Kidney epithelial cell (primary cell): ENCODE results near the gene CIDEA. TPM values are rescaled to one million over a fixed set of nuclear protein-coding genes. Genes with fewer than 3 reads are reported as not detected.

ENCODE experiments used
- DNase-seq: peaks from one replicate; pipeline ENCODE4 v3.0.0-alpha.2; 2010; ENCODE audit warnings: low read depth
- H3K27me3 ChIP-seq: 2 replicates; pipeline ENCODE4 v1.6.0; 2011; ENCODE audit warnings: low read length; ENCODE audit not compliant: control insufficient read depth, insufficient read depth
- H3K36me3 ChIP-seq: 2 replicates; pipeline ENCODE4 v1.5.1; 2011; ENCODE audit warnings: low read length; ENCODE audit not compliant: control insufficient read depth, insufficient read depth
- H3K4me3 ChIP-seq: 2 replicates; pipeline ENCODE4 v1.5.1; 2011; ENCODE audit warnings: low read depth, mild to moderate bottlenecking, control low read depth, low read length
- total RNA-seq: library from RNA; depleted of rRNA; stranded (reverse); fragments of >200 nt; gene quantifications from 2 replicates; pipeline ENCODE4 v1.2.3, GENCODE V29; 2015
- TF ChIP-seq, protein P1 (sequence below): IDR thresholded peaks from 2 replicates; pipeline ENCODE4 v1.5.1; 2011; ENCODE audit warnings: mild to moderate bottlenecking, moderate library complexity, low read length, control low read depth, inconsistent platforms; ENCODE audit not compliant: insufficient read depth, poor library complexity, severe bottlenecking

The CIDEA gene
- total RNA-seq, 1 donor from 2014 or later: 7.1 TPM

DNA sequence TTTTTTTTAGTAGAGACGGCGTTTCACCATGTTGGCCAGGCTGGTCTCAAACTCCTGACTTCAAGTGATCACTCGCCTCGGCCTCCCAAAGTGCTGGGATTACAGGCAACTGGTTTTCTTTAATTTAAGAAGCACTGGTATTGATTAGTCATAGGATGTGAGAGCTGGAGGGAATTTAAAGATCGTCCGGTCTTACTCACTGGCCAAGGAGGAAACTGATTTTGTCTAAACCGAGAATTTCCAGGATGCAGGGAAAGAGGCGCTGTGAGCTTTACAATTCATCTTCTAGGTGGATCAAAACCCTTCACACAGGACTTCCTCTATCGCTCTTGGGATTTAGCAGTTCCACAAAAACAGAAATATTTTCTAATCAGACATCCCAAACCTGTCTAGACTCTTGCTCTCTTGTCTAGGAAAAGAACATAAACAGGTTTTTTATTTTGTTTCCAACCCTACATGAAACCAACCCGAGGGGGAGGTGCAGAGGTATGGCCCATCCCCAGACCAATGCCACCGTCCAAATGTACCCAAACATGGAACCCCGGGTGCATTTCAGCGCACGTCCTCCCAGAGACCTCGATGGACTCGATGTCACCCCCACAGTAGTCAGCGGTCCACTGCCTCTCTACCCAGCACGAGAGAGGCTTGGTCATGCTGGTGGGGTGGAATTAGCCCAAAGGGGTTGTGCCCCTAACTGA lies 41.4 kb downstream of the CIDEA start:
- H3K36me3 ChIP-seq: no peaks in the 10 kb centered on the region

DNA sequence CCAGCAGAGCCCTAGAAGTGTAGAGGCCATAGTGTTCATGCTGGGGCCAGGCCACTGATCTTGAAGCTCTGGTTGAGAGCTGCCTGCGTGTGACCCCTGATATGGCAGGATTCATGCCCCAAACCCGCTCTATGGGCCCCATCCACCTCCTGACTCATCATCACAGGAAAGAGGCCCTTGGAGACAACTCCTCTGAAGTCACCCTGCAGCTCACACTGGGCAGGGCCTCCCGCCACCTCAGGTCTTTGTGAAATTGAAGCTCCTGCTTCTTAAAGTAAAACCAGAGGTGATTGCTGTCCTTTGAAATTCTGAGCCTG lies 41.9 kb downstream of the CIDEA start:
- Histone ChIP-seq H3K27me3 (no peaks in the 10 kb centered on the region), H3K4me3 (no peak overlapping the region), H3K36me3 (no peaks in the 10 kb centered on the region)
- TF ChIP-seq, protein P1, sequence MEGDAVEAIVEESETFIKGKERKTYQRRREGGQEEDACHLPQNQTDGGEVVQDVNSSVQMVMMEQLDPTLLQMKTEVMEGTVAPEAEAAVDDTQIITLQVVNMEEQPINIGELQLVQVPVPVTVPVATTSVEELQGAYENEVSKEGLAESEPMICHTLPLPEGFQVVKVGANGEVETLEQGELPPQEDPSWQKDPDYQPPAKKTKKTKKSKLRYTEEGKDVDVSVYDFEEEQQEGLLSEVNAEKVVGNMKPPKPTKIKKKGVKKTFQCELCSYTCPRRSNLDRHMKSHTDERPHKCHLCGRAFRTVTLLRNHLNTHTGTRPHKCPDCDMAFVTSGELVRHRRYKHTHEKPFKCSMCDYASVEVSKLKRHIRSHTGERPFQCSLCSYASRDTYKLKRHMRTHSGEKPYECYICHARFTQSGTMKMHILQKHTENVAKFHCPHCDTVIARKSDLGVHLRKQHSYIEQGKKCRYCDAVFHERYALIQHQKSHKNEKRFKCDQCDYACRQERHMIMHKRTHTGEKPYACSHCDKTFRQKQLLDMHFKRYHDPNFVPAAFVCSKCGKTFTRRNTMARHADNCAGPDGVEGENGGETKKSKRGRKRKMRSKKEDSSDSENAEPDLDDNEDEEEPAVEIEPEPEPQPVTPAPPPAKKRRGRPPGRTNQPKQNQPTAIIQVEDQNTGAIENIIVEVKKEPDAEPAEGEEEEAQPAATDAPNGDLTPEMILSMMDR: no peak
- no peak for DNase-seq

More for the DNA sequence above, 41.4 kb downstream of the CIDEA start:
- no peak overlapping the region for H3K4me3 ChIP-seq
- H3K27me3 ChIP-seq: no peaks in the 10 kb centered on the region
- TF ChIP-seq, protein P1: no peak
- DNase-seq: no peak

DNA sequence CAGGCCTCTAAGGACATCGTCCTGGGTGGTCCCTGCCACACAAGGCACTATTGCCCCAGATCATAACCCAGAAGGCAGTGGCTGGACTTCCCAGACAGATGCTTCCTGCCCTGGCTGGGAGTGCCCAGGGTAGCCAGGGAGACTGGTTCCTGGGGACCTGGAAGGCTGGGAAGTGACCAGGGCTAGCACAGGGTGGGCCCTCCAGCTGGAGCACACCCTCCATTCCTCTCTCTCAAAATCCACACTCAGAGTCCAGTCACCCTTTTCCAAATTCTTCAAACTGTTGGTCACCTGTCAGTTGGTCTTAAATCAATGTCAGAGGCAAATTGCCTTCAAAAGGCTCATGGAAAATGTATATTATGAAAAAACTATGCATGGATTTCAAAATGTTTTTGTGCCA lies 42.3 kb downstream of the CIDEA start:
- TF ChIP-seq, protein P1: no peak

DNA sequence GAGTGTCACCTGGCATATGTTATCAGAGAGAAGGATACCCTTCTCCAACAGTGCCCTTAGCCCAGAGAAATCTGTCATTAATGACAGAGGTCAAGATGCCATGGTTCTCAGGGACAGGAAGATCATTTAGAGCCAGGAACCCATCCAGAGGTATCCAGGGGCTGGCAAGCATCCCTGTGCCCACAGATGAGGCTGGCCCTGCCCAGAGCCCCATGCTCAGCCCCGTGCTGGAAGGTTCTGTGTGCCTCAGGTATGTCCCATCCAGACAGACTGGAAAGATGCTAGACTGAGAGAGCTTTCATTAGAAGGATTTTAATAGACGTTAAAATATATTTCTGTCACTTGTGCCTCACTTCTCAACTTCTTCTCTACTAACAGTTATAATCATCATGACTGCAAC lies 45.7 kb downstream of the CIDEA start:
- DNase-seq: no peak
- TF ChIP-seq, protein P1: no peak
- no peak overlapping the region for H3K4me3 ChIP-seq
- no peaks in the 10 kb centered on the region for H3K27me3 ChIP-seq
- H3K36me3 ChIP-seq: no peaks in the 10 kb centered on the region

More for the DNA sequence above, 42.3 kb downstream of the CIDEA start:
- no peaks in the 10 kb centered on the region for H3K36me3 ChIP-seq
- H3K4me3 ChIP-seq: no peak overlapping the region
- H3K27me3 ChIP-seq: no peaks in the 10 kb centered on the region
- no peak for DNase-seq

DNA sequence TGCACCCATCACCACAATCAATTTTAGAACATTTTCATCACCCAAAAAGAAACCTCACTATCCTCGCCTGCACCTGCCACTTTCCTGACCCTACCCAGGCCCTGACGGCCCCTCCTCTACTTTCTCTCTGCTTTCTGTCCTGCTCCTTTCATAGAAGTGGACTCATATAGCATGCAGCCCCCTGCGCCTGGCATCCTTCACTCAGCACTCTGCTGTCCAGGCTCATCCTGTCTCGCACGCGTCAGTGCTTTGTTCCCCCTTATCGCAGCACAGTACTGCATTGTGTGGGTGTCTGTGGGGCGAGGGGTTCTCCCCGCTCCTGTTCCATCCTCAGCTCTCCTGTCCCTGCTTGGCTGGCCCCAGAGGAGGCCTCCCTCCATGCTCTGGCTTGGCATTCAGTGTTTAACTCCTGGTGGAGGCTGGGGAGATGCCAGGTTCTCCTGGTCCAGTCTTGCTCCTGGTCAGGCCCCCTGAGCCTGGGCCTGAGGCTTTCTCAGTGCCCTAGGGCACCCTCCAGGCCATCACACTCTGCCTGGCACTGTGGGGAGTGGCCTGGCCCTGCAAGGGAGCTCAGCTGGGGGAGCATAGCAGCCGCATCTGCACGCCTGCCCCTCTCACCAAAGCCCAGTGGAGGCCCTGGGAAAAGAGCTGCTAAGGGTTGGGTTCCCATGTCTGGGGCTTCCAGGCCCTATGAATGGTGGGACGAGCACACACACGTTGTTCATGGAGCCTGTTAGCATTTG lies 47.3 kb downstream of the CIDEA start:
- no peak overlapping the region for H3K4me3 ChIP-seq
- no peak for DNase-seq
- no peaks in the 10 kb centered on the region for H3K27me3 ChIP-seq
- no peaks in the 10 kb centered on the region for H3K36me3 ChIP-seq
- TF ChIP-seq, protein P1: no peak
